A549 (cell line): ENCODE data around the gene FRMD3.

ENCODE experiments used
- CTCF ChIP-seq: fragments of >200 bp; sonication (Bioruptor Twin); formaldehyde crosslinking; IDR thresholded peaks from 3 replicates; pipeline ENCODE4 v1.5.1; 2016
- PHF8 ChIP-seq: fragments of 200-600 bp; sonication (generic); IDR thresholded peaks from 2 replicates; pipeline ENCODE4 v1.6.1; 2016; ENCODE audit warnings: low read depth, mild to moderate bottlenecking, antibody characterized with exemption, moderate library complexity, borderline replicate concordance
- RFX5 ChIP-seq: fragments of 450-650 bp; IDR thresholded peaks from 2 replicates; pipeline ENCODE4 v1.7.1; 2014; ENCODE audit warnings: antibody characterized with exemption, mild to moderate bottlenecking, moderate library complexity

GRCh38 chr9:83432877-83433550, 105.2 kb downstream of the FRMD3 start:
- no peak for TF ChIP-seq CTCF
- TF ChIP-seq PHF8: no peak
- no peak for TF ChIP-seq RFX5
